Memory B cell (primary cell): Measurements from ENCODE around the gene HSD17B2.

Experiments used
- ATAC-seq: fragments of 150-1000 bp; cut with Tn5 transposase; 2 replicates; pipeline ENCODE4 v1.10.0; 2021; ENCODE audit warnings: low read depth, mild to moderate bottlenecking, moderate library complexity
- DNase-seq, 2 donors: peaks; one replicate each; pipeline ENCODE4 v3.0.0; 2022; ENCODE audit warnings: low spot score in 2 of 2
- H3K27ac Mint-ChIP-seq: one replicate; pipeline ENCODE4 v1.8.0; 2022; ENCODE audit warnings: mild to moderate bottlenecking, moderate library complexity, mixed read lengths
- H3K27me3 Mint-ChIP-seq: one replicate; pipeline ENCODE4 v1.8.0; 2022; ENCODE audit warnings: mixed read lengths
- H3K36me3 Mint-ChIP-seq: one replicate; pipeline ENCODE4 v1.8.0; 2022; ENCODE audit warnings: mild to moderate bottlenecking, mixed read lengths
- H3K4me1 Mint-ChIP-seq: one replicate; pipeline ENCODE4 v1.8.0; 2022; ENCODE audit warnings: mixed read lengths
- H3K4me3 Mint-ChIP-seq: one replicate; pipeline ENCODE4 v1.8.0; 2022; ENCODE audit warnings: mild to moderate bottlenecking, moderate library complexity, mixed read lengths
- H3K9me3 Mint-ChIP-seq: one replicate; pipeline ENCODE4 v1.8.0; 2022; ENCODE audit warnings: mixed read lengths

Gene HSD17B2

DNA sequence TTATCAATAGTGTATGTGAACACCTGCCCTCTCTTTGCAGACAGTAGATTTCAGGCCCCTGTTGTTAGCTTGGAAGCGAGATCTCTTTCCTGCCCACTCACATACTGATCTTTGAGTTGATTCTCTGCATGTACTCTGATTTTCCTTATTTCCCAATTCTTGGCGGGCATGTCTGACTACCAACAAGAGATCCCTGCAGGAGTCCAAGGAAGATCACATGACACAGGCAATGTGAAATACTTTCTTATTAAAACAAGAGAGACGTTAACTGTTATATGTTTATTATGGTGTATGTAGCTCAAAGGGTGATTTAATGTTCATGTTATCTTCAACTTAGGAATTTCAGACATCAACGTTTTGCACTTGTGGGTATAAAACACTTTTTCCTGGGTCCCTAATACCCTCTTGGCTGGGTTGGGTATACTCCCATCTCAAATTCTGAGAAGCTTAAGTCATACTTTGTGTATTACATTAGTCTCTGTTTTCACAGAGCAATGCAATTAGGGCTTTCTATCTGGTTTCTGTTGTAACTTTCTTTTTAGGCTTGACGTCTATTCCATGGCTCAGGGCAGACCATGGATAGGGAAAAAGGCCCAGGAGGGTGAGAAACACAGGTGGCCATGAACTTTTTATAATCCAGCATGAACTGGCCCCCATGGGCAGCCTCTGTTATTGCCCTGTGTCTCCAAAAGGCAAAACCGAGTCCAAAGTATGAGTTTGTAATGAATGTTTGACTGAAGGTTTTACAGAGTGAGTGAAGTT is 32.2 kb downstream of the HSD17B2 start:
- DNase-seq: no peak

DNA sequence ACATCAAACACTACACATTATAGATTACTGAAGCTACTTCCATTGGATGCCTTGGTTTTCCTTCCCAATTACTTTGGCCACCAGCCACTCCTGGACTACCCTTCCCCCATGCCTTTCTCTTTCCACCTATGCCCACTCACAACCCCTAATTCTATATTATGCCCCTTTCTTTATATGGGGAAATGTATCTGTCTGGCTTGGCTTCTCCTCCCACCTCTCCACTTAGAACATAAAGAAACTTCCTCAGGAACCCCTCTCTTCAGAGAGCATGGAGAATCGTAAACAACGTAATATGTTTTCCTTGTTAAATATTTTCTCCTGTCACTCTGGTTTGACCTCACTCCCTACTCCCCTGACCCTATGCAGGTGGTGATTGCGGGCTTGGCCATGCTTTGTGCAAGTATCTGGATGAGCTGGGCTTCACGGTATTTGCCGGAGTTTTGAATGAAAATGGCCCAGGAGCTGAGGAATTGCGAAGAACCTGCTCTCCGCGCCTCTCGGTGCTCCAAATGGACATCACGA is 32.8 kb downstream of the HSD17B2 start:
- no peaks in the 10 kb centered on the region for H3K4me1 Mint-ChIP-seq
- H3K27ac Mint-ChIP-seq: no peak overlapping the region
- H3K4me3 Mint-ChIP-seq: no peak overlapping the region
- peaks cover 2% of the 10 kb centered on the region for H3K36me3 Mint-ChIP-seq
- H3K27me3 Mint-ChIP-seq: peaks cover 24% of the 10 kb centered on the region
- no peak for ATAC-seq
- DNase-seq: no peak
- H3K9me3 Mint-ChIP-seq: peaks cover 2% of the 10 kb centered on the region

More for the DNA sequence above, 32.2 kb downstream of the HSD17B2 start:
- Mint-ChIP-seq H3K4me3 (no peak overlapping the region), H3K27ac (no peak overlapping the region), H3K9me3 (peaks cover 2% of the 10 kb centered on the region), H3K27me3 (peaks cover 22% of the 10 kb centered on the region), H3K4me1 (no peaks in the 10 kb centered on the region), H3K36me3 (peaks cover 2% of the 10 kb centered on the region)
- ATAC-seq: no peak

GRCh38 chr16:82070656-82071369 is 35.8 kb downstream of the HSD17B2 start:
- DNase-seq (no peak), ATAC-seq (no peak)
- H3K36me3 Mint-ChIP-seq: peaks cover 2% of the 10 kb centered on the region
- no peak overlapping the region for H3K27ac Mint-ChIP-seq
- H3K9me3 Mint-ChIP-seq: peaks cover 5% of the 10 kb centered on the region
- peaks cover 32% of the 10 kb centered on the region for H3K27me3 Mint-ChIP-seq
- H3K4me3 Mint-ChIP-seq: no peak overlapping the region
- no peaks in the 10 kb centered on the region for H3K4me1 Mint-ChIP-seq

DNA sequence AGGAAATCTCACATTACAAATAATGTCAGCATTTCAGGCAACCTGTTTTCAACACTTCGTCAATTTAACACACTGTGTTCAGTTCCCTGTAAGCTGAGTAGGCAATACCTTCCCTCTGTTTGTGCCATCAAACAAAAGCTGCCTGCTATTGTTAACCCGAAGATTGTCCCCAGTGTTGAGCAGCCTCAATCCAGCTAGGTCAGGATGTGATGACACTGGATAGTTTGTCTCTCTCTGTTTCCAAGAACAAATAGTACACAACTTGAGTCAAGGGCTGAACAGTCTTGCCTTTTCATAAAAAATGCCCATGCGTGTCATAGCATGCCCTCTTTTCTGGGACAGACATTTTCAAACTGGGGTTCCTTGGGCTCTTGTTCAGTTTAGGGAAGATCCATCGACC is 36.4 kb downstream of the HSD17B2 start:
- H3K4me3 Mint-ChIP-seq: no peak overlapping the region
- ATAC-seq (no peak), DNase-seq (no peak)
- H3K27me3 Mint-ChIP-seq: peaks cover 32% of the 10 kb centered on the region
- H3K4me1 Mint-ChIP-seq: no peaks in the 10 kb centered on the region
- H3K27ac Mint-ChIP-seq: no peak overlapping the region
- peaks cover 2% of the 10 kb centered on the region for H3K36me3 Mint-ChIP-seq
- H3K9me3 Mint-ChIP-seq: peaks cover 5% of the 10 kb centered on the region

GRCh38 chr16:82072313-82072712 is 37.3 kb downstream of the HSD17B2 start:
- no peaks in the 10 kb centered on the region for H3K4me1 Mint-ChIP-seq
- H3K9me3 Mint-ChIP-seq: peaks cover 8% of the 10 kb centered on the region
- no peak overlapping the region for H3K27ac Mint-ChIP-seq
- no peak overlapping the region for H3K4me3 Mint-ChIP-seq
- peaks cover 33% of the 10 kb centered on the region for H3K27me3 Mint-ChIP-seq
- peaks cover 2% of the 10 kb centered on the region for H3K36me3 Mint-ChIP-seq
- ATAC-seq: no peak
- DNase-seq: no peak

DNA sequence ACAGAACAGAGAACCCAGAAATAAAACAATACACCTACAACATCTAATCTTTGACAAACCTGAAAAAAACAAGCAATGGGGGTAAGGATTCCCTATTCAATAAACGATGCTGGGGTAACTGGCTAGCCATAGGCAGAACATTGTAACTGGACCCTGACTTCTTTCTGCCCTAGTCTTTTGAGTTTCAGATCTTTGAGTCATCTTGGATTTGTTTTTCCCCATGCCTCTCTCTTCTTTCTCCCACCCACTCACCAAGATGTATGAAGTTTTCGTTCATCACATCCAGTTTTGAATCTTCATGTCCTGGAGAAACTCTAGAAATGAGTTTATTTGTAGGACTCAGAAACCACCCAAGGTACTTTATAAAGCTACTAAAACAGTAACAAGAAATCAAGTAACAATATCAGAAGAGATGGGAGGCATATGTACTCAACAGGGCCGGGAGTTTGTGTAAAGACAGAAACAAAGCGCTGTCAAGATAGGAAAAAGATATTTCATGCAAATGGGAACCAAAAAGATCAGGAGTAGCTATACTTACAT is 39.0 kb downstream of the HSD17B2 start:
- Mint-ChIP-seq H3K4me1 (no peaks in the 10 kb centered on the region), H3K4me3 (no peak overlapping the region), H3K27me3 (peaks cover 29% of the 10 kb centered on the region), H3K9me3 (peaks cover 13% of the 10 kb centered on the region), H3K27ac (no peak overlapping the region), H3K36me3 (peaks cover 2% of the 10 kb centered on the region)
- DNase-seq (no peak), ATAC-seq (no peak)

DNA sequence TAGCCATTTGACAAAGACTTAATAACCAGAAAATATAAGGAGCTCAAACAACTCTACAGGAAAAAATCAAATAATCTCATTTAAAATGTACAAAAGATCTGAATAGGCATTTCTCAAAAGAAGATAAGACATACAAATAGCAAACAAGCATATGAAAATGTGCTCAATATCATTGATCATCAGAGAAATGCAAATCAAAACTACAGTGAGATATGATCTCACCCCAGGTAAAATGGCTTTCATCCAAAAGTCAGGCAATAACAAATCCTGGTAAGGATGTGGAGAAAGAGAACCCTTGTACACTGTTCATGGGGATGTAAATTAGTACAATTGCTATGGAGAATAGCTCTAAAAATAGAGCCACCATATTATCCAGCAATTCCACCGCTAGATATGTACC is 43.1 kb downstream of the HSD17B2 start:
- H3K27me3 Mint-ChIP-seq: peaks cover 19% of the 10 kb centered on the region
- no peaks in the 10 kb centered on the region for H3K36me3 Mint-ChIP-seq
- no peak overlapping the region for H3K4me3 Mint-ChIP-seq
- H3K9me3 Mint-ChIP-seq: peaks cover 16% of the 10 kb centered on the region
- no peak overlapping the region for H3K27ac Mint-ChIP-seq
- ATAC-seq (no peak), DNase-seq (no peak)
- H3K4me1 Mint-ChIP-seq: no peaks in the 10 kb centered on the region

GRCh38 chr16:82079892-82080291 is 44.8 kb downstream of the HSD17B2 start:
- Mint-ChIP-seq H3K9me3 (peaks cover 16% of the 10 kb centered on the region), H3K27me3 (peaks cover 17% of the 10 kb centered on the region), H3K36me3 (peaks cover 2% of the 10 kb centered on the region), H3K4me3 (no peak overlapping the region), H3K27ac (no peak overlapping the region), H3K4me1 (no peaks in the 10 kb centered on the region)
- ATAC-seq (no peak), DNase-seq (no peak)

GRCh38 chr16:82081264-82081663 is 46.2 kb downstream of the HSD17B2 start:
- H3K4me1 Mint-ChIP-seq: no peaks in the 10 kb centered on the region
- H3K27me3 Mint-ChIP-seq: peaks cover 14% of the 10 kb centered on the region
- H3K27ac Mint-ChIP-seq: no peak overlapping the region
- DNase-seq: no peak
- peaks cover 2% of the 10 kb centered on the region for H3K36me3 Mint-ChIP-seq
- H3K4me3 Mint-ChIP-seq: no peak overlapping the region
- ATAC-seq: no peak
- H3K9me3 Mint-ChIP-seq: peaks cover 12% of the 10 kb centered on the region

DNA sequence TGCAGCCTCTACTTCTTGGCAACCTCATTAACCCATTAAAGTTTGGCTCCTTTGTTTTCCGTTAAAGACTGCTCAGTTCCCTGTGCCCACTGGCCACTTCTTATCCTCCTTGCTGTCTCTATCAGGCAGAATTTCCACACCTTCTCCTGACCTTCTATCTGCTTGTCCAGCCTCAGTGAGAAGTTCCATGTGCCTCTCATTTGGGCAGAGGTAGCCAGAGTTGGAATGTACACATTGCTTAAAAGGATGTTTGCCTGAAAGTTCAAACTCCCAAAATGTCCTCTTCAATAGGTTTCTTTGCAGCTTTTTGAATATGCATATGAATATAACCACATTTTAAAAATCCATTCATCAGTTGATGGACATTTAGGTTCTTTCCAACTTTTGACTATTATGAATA is 47.0 kb downstream of the HSD17B2 start:
- H3K9me3 Mint-ChIP-seq: peaks cover 10% of the 10 kb centered on the region
- peaks cover 14% of the 10 kb centered on the region for H3K27me3 Mint-ChIP-seq
- H3K36me3 Mint-ChIP-seq: peaks cover 2% of the 10 kb centered on the region
- no peak for ATAC-seq
- DNase-seq: no peak
- H3K4me3 Mint-ChIP-seq: no peak overlapping the region
- no peaks in the 10 kb centered on the region for H3K4me1 Mint-ChIP-seq
- H3K27ac Mint-ChIP-seq: no peak overlapping the region

DNA sequence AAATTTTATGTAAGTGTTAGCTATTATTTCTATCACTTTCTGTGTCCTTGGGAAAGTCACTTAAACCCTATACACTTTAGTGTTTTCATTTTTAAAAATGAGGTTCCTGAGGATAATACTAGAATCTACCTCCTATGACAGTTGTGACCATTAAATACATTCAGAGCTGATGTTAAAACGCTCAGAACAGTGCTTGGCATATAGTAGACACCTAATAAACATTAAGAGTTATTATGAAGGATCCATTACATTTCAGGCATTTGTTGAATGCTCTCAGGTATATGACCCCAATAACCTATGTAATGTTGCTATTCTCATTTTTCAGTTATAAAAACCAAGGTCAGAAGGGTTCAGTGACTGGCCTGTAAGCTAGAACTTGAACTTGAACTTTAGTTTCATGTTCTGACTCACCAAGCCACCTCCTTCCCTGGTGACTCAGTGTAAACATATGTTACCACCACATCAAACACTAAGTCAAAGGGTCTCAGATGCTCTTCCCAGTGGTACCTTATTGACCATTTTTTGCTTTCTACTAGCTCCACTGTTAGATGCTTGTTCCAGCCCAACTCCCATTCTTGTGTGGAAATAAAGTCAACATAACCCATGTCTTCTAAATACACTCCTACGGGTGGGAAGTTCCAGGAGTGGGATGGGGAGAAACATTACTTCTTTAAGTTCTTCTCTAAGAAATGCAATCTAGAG is 47.6 kb downstream of the HSD17B2 start:
- no peak overlapping the region for H3K4me3 Mint-ChIP-seq
- H3K4me1 Mint-ChIP-seq: no peaks in the 10 kb centered on the region
- ATAC-seq (no peak), DNase-seq (no peak)
- no peak overlapping the region for H3K27ac Mint-ChIP-seq
- H3K9me3 Mint-ChIP-seq: peaks cover 8% of the 10 kb centered on the region
- H3K36me3 Mint-ChIP-seq: peaks cover 2% of the 10 kb centered on the region
- H3K27me3 Mint-ChIP-seq: peaks cover 12% of the 10 kb centered on the region

GRCh38 chr16:82083710-82084353 is 48.8 kb downstream of the HSD17B2 start:
- Mint-ChIP-seq H3K9me3 (peaks cover 4% of the 10 kb centered on the region), H3K4me1 (no peaks in the 10 kb centered on the region), H3K27ac (no peak overlapping the region), H3K27me3 (peaks cover 10% of the 10 kb centered on the region), H3K4me3 (no peak overlapping the region), H3K36me3 (peaks cover 2% of the 10 kb centered on the region)
- no peak for ATAC-seq
- DNase-seq: no peak

GRCh38 chr16:82085011-82085779 is 50.1 kb downstream of the HSD17B2 start:
- Mint-ChIP-seq H3K27me3 (peaks cover 16% of the 10 kb centered on the region), H3K4me1 (no peaks in the 10 kb centered on the region), H3K36me3 (peaks cover 2% of the 10 kb centered on the region), H3K27ac (no peak overlapping the region), H3K4me3 (no peak overlapping the region), H3K9me3 (peaks cover 4% of the 10 kb centered on the region)
- no peak for DNase-seq
- ATAC-seq: no peak
